Panc1 (cell line): Measurements from ENCODE around the gene GALNT18. TPM values are rescaled to one million over a fixed set of nuclear protein-coding genes. Genes with fewer than 3 reads are reported as not detected.
"Not testable (repeated sequence)": the region's sequence is repeated elsewhere in the genome, so short reads cannot be mapped to it uniquely, and the experiment has no call there.

Experiments
- ATAC-seq: fragments of 200-7000 bp; cut with Tn5 transposase; 2 replicates; pipeline ENCODE4 v1.9.1; 2020; ENCODE audit warnings: mild to moderate bottlenecking, moderate library complexity
- BruUV-seq: library from RNA; stranded (reverse); fragments of 400-500 nt; replicated peaks from 2 replicates; lab custom pipeline; 2021; lab: Mats Ljungman, UMichigan
- CTCF ChIA-PET: fragments of 300-600 bp; sonication (Branson Sonifier 250); formaldehyde crosslinking; loops from one replicate; lab custom pipeline; 2022; ENCODE audit warnings: antibody characterized with exemption; lab: Charles Lee
- POLR2A ChIA-PET: fragments of 300-600 bp; sonication (Branson Sonifier 250); formaldehyde crosslinking; loops from one replicate; lab custom pipeline; 2022; ENCODE audit warnings: antibody characterized with exemption; lab: Charles Lee
- DNase-seq: peaks from one replicate; pipeline ENCODE4 v3.0.0-alpha.2; 2010; ENCODE audit warnings: low read depth, low spot score
- H3K27ac ChIP-seq: 2 replicates; pipeline ENCODE4 v1.5.1; 2011; ENCODE audit warnings: mild to moderate bottlenecking, low read length, inconsistent platforms
- H3K27me3 ChIP-seq: fragments of 200-500 bp; sonication (Bioruptor generic); 2 replicates; pipeline ENCODE4 v1.6.0; 2014; ENCODE audit warnings: low read length, inconsistent platforms; ENCODE audit not compliant: control insufficient read depth, insufficient read depth
- H3K36me3 ChIP-seq: fragments of 200-500 bp; sonication (Bioruptor generic); 2 replicates; pipeline ENCODE4 v1.5.1; 2014; ENCODE audit warnings: inconsistent platforms, mild to moderate bottlenecking, low read length, moderate library complexity; ENCODE audit not compliant: control insufficient read depth, insufficient read depth
- H3K4me1 ChIP-seq: 2 replicates; pipeline ENCODE4 v1.5.1; 2011; ENCODE audit warnings: inconsistent platforms, mild to moderate bottlenecking, low read length, moderate library complexity; ENCODE audit not compliant: control insufficient read depth, insufficient read depth
- H3K4me3 ChIP-seq, 2 experiments: 2 replicates each; pipeline ENCODE4 v1.5.1; 2011 to 2012; ENCODE audit warnings: low read depth in 2 of 2, low read length in 2 of 2, mild to moderate bottlenecking in 2 of 2, inconsistent platforms in 1 of 2, moderate library complexity in 1 of 2
- H3K9me3 ChIP-seq: fragments of 200-500 bp; sonication (Bioruptor generic); 2 replicates; pipeline ENCODE4 v1.5.1; 2014; ENCODE audit warnings: low read depth, mild to moderate bottlenecking, inconsistent platforms, low read length, moderate library complexity; ENCODE audit not compliant: control insufficient read depth, insufficient read depth
- SIN3A ChIP-seq: IDR thresholded peaks from 2 replicates; pipeline ENCODE4 v1.6.1; 2012; ENCODE audit warnings: low read depth, mild to moderate bottlenecking, low read length, moderate library complexity, borderline replicate concordance; ENCODE audit not compliant: insufficient read depth
- in situ Hi-C: cut with HindIII; loops from 2 replicates; pipeline ENCODE4 v1.10.0; 2016; ENCODE audit warnings: low sequenced_read_pairs, low pct_unique_long_range_greater_than_20kb
- intact Hi-C: fragments of 100-400 bp; cut with micrococcal nuclease; formaldehyde crosslinking; loops from one replicate; pipeline ENCODE4 v1.10.0; 2022; ENCODE audit not compliant: unreplicated experiment
- total RNA-seq: library from RNA; stranded (reverse); gene quantifications from one replicate; pipeline ENCODE4 v1.2.1, GENCODE V29; 2021; ENCODE audit not compliant: unreplicated experiment
- TF ChIP-seq, protein P1 (sequence below), 2 experiments: IDR thresholded peaks; 2 replicates each; pipeline ENCODE4 v1.6.1; 2011 to 2012; ENCODE audit warnings: low read depth in 2 of 2, control low read depth in 1 of 2, low read length in 1 of 2, mild to moderate bottlenecking in 1 of 2, moderate library complexity in 1 of 2; ENCODE audit not compliant: insufficient read depth in 1 of 2
- TF ChIP-seq, protein P2 (sequence below): fragments of 450-650 bp; IDR thresholded peaks from 2 replicates; pipeline ENCODE4 v1.5.1; 2017; ENCODE audit warnings: mild to moderate bottlenecking

GALNT18 gene
- total RNA-seq, 1 experiment from 2014 or later: 8.6 TPM

DNA sequence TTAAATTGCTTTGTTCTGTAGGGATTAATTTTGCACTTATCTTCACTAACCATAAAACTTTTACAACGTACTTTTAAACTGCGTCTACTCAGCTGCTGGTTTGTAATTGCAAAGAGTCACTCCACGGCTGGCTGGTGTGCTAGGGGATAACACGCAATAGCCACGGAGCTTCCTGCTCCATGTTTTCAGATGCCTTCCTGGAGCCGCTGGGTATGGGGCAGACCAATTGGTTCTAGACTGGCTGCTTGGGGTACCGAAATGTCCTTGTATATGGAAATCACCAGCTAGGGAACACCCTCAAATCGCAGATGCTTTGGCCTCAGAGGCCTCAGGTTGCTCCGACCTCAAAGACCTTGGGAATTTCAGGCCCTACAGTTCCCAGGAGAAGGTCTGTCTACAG, 265.0 kb downstream of the GALNT18 start:
- intact Hi-C loops: no loop called here
- ChIA-PET POLR2A (no interaction called here), CTCF (no interaction called here)
- no peaks in the 10 kb centered on the region for H3K9me3 ChIP-seq
- BruUV-seq: no TSS peak
- no peaks in the 10 kb centered on the region for H3K36me3 ChIP-seq
- H3K27ac ChIP-seq: no peak overlapping the region
- no peaks in the 10 kb centered on the region; the same call in 1 of the 2 replicates for H3K27me3 ChIP-seq
- no peak overlapping the region for H3K4me3 ChIP-seq
- in situ Hi-C loops: no loop called here
- no peak for TF ChIP-seq SIN3A
- TF ChIP-seq, protein P1, sequence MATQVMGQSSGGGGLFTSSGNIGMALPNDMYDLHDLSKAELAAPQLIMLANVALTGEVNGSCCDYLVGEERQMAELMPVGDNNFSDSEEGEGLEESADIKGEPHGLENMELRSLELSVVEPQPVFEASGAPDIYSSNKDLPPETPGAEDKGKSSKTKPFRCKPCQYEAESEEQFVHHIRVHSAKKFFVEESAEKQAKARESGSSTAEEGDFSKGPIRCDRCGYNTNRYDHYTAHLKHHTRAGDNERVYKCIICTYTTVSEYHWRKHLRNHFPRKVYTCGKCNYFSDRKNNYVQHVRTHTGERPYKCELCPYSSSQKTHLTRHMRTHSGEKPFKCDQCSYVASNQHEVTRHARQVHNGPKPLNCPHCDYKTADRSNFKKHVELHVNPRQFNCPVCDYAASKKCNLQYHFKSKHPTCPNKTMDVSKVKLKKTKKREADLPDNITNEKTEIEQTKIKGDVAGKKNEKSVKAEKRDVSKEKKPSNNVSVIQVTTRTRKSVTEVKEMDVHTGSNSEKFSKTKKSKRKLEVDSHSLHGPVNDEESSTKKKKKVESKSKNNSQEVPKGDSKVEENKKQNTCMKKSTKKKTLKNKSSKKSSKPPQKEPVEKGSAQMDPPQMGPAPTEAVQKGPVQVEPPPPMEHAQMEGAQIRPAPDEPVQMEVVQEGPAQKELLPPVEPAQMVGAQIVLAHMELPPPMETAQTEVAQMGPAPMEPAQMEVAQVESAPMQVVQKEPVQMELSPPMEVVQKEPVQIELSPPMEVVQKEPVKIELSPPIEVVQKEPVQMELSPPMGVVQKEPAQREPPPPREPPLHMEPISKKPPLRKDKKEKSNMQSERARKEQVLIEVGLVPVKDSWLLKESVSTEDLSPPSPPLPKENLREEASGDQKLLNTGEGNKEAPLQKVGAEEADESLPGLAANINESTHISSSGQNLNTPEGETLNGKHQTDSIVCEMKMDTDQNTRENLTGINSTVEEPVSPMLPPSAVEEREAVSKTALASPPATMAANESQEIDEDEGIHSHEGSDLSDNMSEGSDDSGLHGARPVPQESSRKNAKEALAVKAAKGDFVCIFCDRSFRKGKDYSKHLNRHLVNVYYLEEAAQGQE (IDR thresholded peaks at IDR 0.05; ENCODE audit: insufficient read depth in 1 of 2, low read depth in 2 of 2, low read length in 1 of 2): no peak
- TF ChIP-seq, protein P2, sequence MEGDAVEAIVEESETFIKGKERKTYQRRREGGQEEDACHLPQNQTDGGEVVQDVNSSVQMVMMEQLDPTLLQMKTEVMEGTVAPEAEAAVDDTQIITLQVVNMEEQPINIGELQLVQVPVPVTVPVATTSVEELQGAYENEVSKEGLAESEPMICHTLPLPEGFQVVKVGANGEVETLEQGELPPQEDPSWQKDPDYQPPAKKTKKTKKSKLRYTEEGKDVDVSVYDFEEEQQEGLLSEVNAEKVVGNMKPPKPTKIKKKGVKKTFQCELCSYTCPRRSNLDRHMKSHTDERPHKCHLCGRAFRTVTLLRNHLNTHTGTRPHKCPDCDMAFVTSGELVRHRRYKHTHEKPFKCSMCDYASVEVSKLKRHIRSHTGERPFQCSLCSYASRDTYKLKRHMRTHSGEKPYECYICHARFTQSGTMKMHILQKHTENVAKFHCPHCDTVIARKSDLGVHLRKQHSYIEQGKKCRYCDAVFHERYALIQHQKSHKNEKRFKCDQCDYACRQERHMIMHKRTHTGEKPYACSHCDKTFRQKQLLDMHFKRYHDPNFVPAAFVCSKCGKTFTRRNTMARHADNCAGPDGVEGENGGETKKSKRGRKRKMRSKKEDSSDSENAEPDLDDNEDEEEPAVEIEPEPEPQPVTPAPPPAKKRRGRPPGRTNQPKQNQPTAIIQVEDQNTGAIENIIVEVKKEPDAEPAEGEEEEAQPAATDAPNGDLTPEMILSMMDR: no peak
- DNase-seq (no peak), ATAC-seq (no peak)
- no peaks in the 10 kb centered on the region for H3K4me1 ChIP-seq

DNA sequence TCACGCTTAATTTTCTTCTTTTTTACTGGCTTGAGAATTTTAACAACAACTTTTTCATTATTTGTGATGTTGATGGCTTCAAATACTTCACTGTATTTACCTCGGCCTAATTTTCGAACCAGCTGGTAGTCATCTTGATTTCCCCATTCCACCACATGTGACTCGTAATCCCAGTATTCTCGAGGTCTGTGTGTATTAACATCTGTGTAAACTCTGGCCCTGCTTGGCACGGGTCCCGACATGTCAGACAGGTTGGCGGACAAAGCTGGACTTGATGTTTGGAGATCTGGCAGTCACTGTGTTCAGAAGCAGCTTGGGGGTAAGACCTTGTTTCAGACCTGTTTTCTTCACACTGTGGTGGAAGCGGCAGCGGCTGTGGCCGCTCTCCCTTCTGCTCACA, 268.9 kb downstream of the GALNT18 start, which contains the start of gene CSNK2A3:
CSNK2A3 (minus strand) TSS at position 373 of the 400 bp plus-strand sequence; CDS start at position 242, 131 bp downstream.
- ATAC-seq, CTCF ChIA-PET, H3K27me3 ChIP-seq, in situ Hi-C loops, H3K9me3 ChIP-seq, H3K27ac ChIP-seq, H3K4me1 ChIP-seq, DNase-seq, BruUV-seq, POLR2A ChIA-PET, H3K36me3 ChIP-seq, H3K4me3 ChIP-seq, intact Hi-C loops: not testable (repeated sequence)

DNA sequence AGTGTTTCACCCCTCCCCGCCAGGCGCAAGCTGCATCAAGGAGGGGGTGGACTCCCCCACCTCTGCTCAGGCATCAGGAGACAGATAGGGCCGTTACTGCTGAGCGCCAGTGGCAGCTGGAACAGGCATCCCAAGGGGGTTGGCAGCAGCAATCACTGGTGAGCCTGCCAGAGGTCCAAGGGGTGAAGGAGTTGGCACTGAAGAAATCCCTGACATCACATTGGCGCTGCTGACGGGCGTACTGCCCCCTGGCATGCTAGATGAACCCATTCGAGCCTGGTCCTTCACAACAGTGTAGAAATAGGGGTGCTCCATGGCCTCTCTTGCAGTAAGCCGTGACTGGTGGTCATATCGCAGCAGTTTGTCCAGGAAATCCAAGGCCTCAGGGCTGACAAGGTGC, 270.0 kb downstream of the GALNT18 start:
- H3K4me1 ChIP-seq, BruUV-seq, H3K4me3 ChIP-seq, H3K27ac ChIP-seq, H3K9me3 ChIP-seq, intact Hi-C loops, ATAC-seq, POLR2A ChIA-PET, in situ Hi-C loops, H3K36me3 ChIP-seq, H3K27me3 ChIP-seq, DNase-seq: not testable (repeated sequence)
- CTCF ChIA-PET: interaction anchor here (0.7 kb wide), 1 partner anchor 149 kb away, joined by 3 read pairs; no protein-coding TSS in a partner anchor
